Uterus (tissue), 4 donors: ENCODE results near the gene OR7A17. TPM values are rescaled to one million over a fixed set of nuclear protein-coding genes. Genes with fewer than 3 reads are reported as not detected.

Source experiments
- DNase-seq, 2 donors: peaks; one replicate each; pipeline ENCODE4 v3.0.0-alpha.2; 2019 to 2020
- H3K27ac ChIP-seq, 2 donors: fragments of 200-600 bp; sonication (generic); 1 replicate in 1 of 2; 2 replicates in 1 of 2; pipeline ENCODE4 v1.5.1; 2016 to 2018
- H3K27me3 ChIP-seq, 2 donors: fragments of 200-600 bp; sonication (generic); one replicate each; pipeline ENCODE4 v1.5.1; 2018 to 2019; ENCODE audit warnings: control low read depth in 1 of 2
- H3K36me3 ChIP-seq, 2 donors: fragments of 200-600 bp; sonication (generic); one replicate each; pipeline ENCODE4 v1.5.1; 2019; ENCODE audit warnings: control low read depth in 1 of 2
- H3K4me1 ChIP-seq, 2 donors: fragments of 200-600 bp; sonication (generic); one replicate each; pipeline ENCODE4 v1.5.1; 2018 to 2019; ENCODE audit warnings: control low read depth in 1 of 2
- H3K4me3 ChIP-seq, 2 donors: fragments of 200-600 bp; sonication (generic); 1 replicate in 1 of 2; 2 replicates in 1 of 2; pipeline ENCODE4 v1.5.1; 2018 to 2019; ENCODE audit warnings: mild to moderate bottlenecking in 1 of 2
- H3K9me3 ChIP-seq, 2 donors: fragments of 200-600 bp; sonication (generic); one replicate each; pipeline ENCODE4 v1.5.1; 2019; ENCODE audit warnings: control low read depth in 1 of 2
- CTCF ChIP-seq, 4 experiments: fragments of 200-600 bp in 2 of 4; fragments of 450-650 bp in 2 of 4; sonication (generic) in 2 of 4; IDR thresholded peaks; one replicate each; pipeline ENCODE4 v1.5.1; 2016 to 2019; ENCODE audit warnings: antibody characterized with exemption in 4 of 4, mild to moderate bottlenecking in 2 of 4, moderate library complexity in 1 of 4
- POLR2A ChIP-seq, 2 donors: fragments of 450-650 bp; IDR thresholded peaks; one replicate each; pipeline ENCODE4 v1.6.1; 2016; ENCODE audit warnings: antibody characterized with exemption in 2 of 2, mild to moderate bottlenecking in 1 of 2, moderate library complexity in 1 of 2
- intact Hi-C: fragments of 100-400 bp; cut with DNase I; formaldehyde crosslinking; loops from one replicate; pipeline ENCODE4 v1.15.1; 2023; ENCODE audit warnings: low total_unique reads
- small RNA-seq: library from RNA; depleted of rRNA; stranded (forward); fragments of <200 nt; gene quantifications from one replicate; pipeline ENCODE3, GENCODE V24; 2016
- total RNA-seq, 4 donors: library from RNA; depleted of rRNA in 3 of 4; stranded (reverse); fragments of >200 nt in 3 of 4; gene quantifications; one replicate each; pipeline versions ENCODE4 v1.1.0 to v1.2.4, GENCODE V29; 2014 to 2023
- donor health status: DM: yes; HTN: yes; CAD: no.

The OR7A17 gene
- total RNA-seq, 4 donors from 2014 or later: not detected

- Histone ChIP-seq H3K27me3 (no peaks in the 10 kb centered on the region), H3K4me3 (no peak overlapping the region), H3K9me3 (no peaks in the 10 kb centered on the region), H3K4me1 (no peaks in the 10 kb centered on the region), H3K27ac (no peak overlapping the region), H3K36me3 (no peaks in the 10 kb centered on the region)
- TF ChIP-seq CTCF (IDR thresholded peaks at IDR 0.05) (no peak), POLR2A (IDR thresholded peaks at IDR 0.05) (no peak)
- DNase-seq: no peak
- intact Hi-C loops: no loop called here
These were observed 48.5 kb downstream of the OR7A17 start for GRCh38 chr19:14837391-14837790.

- H3K4me1 ChIP-seq: no peaks in the 10 kb centered on the region
- no peaks in the 10 kb centered on the region for H3K27me3 ChIP-seq
- H3K4me3 ChIP-seq: no peak within 1 kb of the TSS
- DNase-seq: no peak
- intact Hi-C loops: no loop called here
- peak within 1 kb of the TSS in 1 of 2 donors; percentile 16 for H3K27ac ChIP-seq
- TF ChIP-seq CTCF (IDR thresholded peaks at IDR 0.05) (no peak), POLR2A (IDR thresholded peaks at IDR 0.05) (no peak)
- H3K36me3 ChIP-seq: no peaks in the 10 kb centered on the region
- H3K9me3 ChIP-seq: no peaks in the 10 kb centered on the region
These were observed 50.9 kb downstream of the OR7A17 start, which contains the start of the genes OR7A5 and OR7C1 for GRCh38 chr19:14835011-14835410. OR7A5 (minus strand) TSS chr19:14835185; CDS start chr19:14828241, 6,944 bp downstream. OR7C1 (minus strand) TSS chr19:14835185; CDS start chr19:14800136, 35,049 bp downstream.

- Histone ChIP-seq H3K9me3 (no peaks in the 10 kb centered on the region), H3K36me3 (no peaks in the 10 kb centered on the region), H3K27me3 (no peaks in the 10 kb centered on the region), H3K27ac (no peak overlapping the region), H3K4me3 (no peak overlapping the region), H3K4me1 (no peaks in the 10 kb centered on the region)
- no peak for DNase-seq
- intact Hi-C loops: no loop called here
- no peak for TF ChIP-seq CTCF (IDR thresholded peaks at IDR 0.05)
- TF ChIP-seq POLR2A (IDR thresholded peaks at IDR 0.05): no peak
These were observed 55.2 kb downstream of the OR7A17 start for GRCh38 chr19:14830702-14831101.

Small RNA genes within 50 kb of the gene (small RNA-seq; reads per million reads assigned to genes)
- gene OR7A18P: not detected

Other genes starting within 250 kb of the OR7A17 start
- under 1 TPM in 1 of 4 donors, not detected in 3; 0.14 TPM for gene ADGRE3, start 211.3 kb downstream of the OR7A17 start, total RNA-seq
- gene ZNF333, start 196.1 kb downstream of the OR7A17 start, total RNA-seq: 10 to 100 TPM; 18.8 to 61.8 (median 44.3) TPM
- gene ADGRE2, start 107.6 kb downstream of the OR7A17 start, total RNA-seq: 1 to 10 TPM in 1 of 4 donors, under 1 TPM in 3; 0.26 to 2.2 (median 0.65) TPM
- gene OR7A5, start 50.9 kb downstream of the OR7A17 start, total RNA-seq: not detected
- not detected for gene OR7C1, start 50.9 kb downstream of the OR7A17 start, total RNA-seq
- gene OR7A10, start 37.2 kb downstream of the OR7A17 start, total RNA-seq: not detected
- gene OR7C2, start 55.4 kb upstream of the OR7A17 start, total RNA-seq: not detected
- under 1 TPM in 1 of 4 donors, not detected in 3; 0.41 TPM for gene SLC1A6, start 93.7 kb upstream of the OR7A17 start, total RNA-seq
- not detected for gene CASP14, start 163.3 kb upstream of the OR7A17 start, total RNA-seq
- not detected for gene OR1I1, start 196.1 kb upstream of the OR7A17 start, total RNA-seq
- 10 to 100 TPM; 15.4 to 60.9 (median 22.8) TPM for gene SYDE1, start 221.3 kb upstream of the OR7A17 start, total RNA-seq